ENCODE measurements around the gene DHRS11.

DHRS11 gene

GRCh38 chr17:36647636-36648035 is 56.0 kb downstream of the DHRS11 start:
- DNase-seq = no peak
- Histone ChIP-seq H3K27ac (no peak overlapping the region), H3K4me1 (peaks cover 0 to 4% (median 2%) of the 10 kb centered on the region in 4 donors), H3K9me3 (no peaks in the 10 kb centered on the region), H3K4me3 (no peak overlapping the region), H3K36me3 (no peaks in the 10 kb centered on the region), H3K27me3 (peaks cover 0 to 87% of the 10 kb centered on the region in 2 donors)
- intact Hi-C loops (cut with DNase I; ENCODE audit: low total_unique reads) = no loop called here
- no peak for TF ChIP-seq CTCF (IDR thresholded peaks at IDR 0.05)

GRCh38 chr17:36650096-36650775 is 58.6 kb downstream of the DHRS11 start:
- Histone ChIP-seq H3K4me1 (no peaks in the 10 kb centered on the region), H3K27me3 (peaks cover 0 to 78% of the 10 kb centered on the region in 2 donors), H3K27ac (no peak overlapping the region), H3K36me3 (no peaks in the 10 kb centered on the region), H3K4me3 (no peak overlapping the region), H3K9me3 (no peaks in the 10 kb centered on the region)
- no peak for TF ChIP-seq CTCF (IDR thresholded peaks at IDR 0.05)
- intact Hi-C loops (cut with DNase I; ENCODE audit: low total_unique reads) = no loop called here
- no peak for DNase-seq
